ENCODE measurements around the gene MEX3A.

Gene MEX3A

DNA sequence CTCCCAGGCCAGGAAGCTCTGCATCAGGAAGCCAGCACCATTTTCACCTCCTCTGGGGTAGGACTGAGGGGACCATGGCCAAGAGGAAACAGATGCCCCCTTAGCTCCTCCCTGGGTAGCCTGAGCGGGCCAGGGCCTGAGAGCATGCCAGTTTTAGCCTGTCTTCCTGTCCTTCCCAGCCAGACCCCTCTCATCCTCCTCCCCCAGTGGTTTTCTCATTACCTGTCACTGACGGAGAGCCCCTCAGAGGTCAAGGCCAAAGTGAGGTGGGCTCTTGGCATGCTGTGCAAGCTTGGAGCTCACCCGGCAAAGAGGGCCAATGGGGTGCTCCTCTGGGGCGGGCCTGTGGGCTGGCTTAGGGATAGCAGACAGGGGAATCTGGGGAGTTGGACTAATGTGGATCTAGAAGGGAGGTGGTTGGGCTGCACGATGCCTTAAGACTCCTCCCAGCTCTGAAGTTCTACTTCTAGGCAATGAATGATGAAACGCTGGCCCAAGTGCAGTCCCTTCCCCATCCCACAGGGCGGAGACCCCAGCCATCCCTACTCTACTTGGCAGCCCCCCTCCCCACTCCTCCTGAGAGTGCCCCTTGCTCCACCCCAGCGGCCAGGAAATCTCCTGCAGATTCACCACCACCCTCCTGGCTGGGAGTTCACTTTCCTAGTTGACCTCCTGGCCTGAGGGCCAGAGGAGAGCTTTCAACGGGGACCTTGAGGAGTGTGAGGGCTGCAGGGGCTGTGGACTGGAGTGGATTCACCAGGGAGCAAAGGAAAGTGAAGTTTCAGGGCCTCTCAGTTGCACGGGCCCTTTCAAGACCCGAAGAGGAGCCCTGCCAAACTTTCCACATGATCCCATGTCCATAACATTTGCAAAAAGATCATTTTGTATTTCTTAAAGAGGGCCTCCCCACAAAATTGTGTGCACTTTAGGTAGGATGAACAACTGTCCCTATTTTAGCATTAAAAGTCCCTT, 22.9 kb upstream of the MEX3A start:
- TF ChIP-seq, protein P1, sequence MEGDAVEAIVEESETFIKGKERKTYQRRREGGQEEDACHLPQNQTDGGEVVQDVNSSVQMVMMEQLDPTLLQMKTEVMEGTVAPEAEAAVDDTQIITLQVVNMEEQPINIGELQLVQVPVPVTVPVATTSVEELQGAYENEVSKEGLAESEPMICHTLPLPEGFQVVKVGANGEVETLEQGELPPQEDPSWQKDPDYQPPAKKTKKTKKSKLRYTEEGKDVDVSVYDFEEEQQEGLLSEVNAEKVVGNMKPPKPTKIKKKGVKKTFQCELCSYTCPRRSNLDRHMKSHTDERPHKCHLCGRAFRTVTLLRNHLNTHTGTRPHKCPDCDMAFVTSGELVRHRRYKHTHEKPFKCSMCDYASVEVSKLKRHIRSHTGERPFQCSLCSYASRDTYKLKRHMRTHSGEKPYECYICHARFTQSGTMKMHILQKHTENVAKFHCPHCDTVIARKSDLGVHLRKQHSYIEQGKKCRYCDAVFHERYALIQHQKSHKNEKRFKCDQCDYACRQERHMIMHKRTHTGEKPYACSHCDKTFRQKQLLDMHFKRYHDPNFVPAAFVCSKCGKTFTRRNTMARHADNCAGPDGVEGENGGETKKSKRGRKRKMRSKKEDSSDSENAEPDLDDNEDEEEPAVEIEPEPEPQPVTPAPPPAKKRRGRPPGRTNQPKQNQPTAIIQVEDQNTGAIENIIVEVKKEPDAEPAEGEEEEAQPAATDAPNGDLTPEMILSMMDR (IDR thresholded peaks at IDR 0.05; ENCODE audit: low read depth, low read length, missing control alignments) = no peak
- no peak overlapping the region for H3K4me3 ChIP-seq (ENCODE audit: low read depth, low read length)
- DNase-seq (ENCODE audit: low read depth) = no peak
- in situ Hi-C loops (cut with HindIII; ENCODE audit: low sequenced_read_pairs) = no loop called here

DNA sequence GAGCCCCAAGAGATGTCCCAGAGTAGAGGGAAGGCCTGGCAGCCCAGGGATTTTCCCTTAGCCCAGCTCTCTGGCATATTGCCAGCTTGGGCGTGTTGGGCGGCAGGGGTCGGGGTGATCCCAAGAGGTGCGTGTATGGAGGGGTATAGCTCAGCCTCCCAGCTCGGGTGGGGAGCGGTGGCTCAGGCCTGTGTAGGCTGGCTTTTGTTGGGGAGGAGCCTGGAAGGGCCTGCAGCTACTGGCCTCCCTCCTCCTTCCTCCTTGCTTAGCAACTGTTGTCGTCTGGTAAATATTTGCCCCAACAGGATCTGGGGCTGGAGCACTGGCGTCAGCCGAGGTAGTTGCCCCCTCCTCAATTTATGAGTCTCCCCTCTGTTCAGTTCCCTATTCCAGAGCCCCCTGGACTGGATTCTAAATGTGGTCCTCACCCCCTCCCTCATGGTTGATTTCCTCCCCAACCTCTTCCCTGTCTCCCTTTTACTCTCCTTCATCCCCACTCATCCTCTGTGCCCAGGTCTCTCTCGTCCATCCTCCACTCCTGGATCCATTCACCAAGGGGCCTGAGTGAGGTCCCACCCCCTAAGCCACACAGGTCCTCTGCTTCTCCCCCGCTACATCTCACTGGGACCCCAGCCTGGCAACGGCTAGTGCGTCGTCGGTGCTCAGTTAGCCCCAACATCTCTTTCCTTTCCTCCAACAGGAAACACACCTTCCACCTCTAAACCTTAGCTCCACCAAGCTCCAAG, 22.0 kb upstream of the MEX3A start:
- in situ Hi-C loops (cut with HindIII; ENCODE audit: low sequenced_read_pairs) = no loop called here
- DNase-seq (ENCODE audit: low read depth) = no peak
- H3K4me3 ChIP-seq (ENCODE audit: low read depth, low read length) = no peak overlapping the region
- TF ChIP-seq, protein P1 (IDR thresholded peaks at IDR 0.05; ENCODE audit: low read depth, low read length, missing control alignments) = no peak

DNA sequence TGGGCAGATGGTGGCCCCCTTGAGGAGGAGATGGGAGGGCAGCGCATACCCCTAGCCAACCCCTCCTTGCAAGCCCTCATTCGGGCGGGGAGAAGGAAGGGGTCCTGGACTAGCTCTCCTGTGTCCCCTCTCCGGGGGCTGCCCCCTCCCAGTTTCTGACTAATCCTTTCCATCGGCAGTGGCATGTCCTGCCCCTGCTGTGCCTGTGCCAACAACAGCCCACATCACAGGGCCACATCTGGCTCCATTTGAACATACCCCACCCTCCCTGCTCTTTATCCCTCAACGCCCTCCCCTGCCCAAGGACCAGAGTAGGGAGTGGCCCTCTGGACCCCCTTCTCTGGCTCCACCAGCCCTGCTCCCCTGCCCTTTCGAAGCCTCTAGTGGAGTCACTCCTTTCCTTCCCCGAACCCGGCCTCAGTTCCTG, 21.3 kb upstream of the MEX3A start:
- in situ Hi-C loops (cut with HindIII; ENCODE audit: low sequenced_read_pairs) = no loop called here

DNA sequence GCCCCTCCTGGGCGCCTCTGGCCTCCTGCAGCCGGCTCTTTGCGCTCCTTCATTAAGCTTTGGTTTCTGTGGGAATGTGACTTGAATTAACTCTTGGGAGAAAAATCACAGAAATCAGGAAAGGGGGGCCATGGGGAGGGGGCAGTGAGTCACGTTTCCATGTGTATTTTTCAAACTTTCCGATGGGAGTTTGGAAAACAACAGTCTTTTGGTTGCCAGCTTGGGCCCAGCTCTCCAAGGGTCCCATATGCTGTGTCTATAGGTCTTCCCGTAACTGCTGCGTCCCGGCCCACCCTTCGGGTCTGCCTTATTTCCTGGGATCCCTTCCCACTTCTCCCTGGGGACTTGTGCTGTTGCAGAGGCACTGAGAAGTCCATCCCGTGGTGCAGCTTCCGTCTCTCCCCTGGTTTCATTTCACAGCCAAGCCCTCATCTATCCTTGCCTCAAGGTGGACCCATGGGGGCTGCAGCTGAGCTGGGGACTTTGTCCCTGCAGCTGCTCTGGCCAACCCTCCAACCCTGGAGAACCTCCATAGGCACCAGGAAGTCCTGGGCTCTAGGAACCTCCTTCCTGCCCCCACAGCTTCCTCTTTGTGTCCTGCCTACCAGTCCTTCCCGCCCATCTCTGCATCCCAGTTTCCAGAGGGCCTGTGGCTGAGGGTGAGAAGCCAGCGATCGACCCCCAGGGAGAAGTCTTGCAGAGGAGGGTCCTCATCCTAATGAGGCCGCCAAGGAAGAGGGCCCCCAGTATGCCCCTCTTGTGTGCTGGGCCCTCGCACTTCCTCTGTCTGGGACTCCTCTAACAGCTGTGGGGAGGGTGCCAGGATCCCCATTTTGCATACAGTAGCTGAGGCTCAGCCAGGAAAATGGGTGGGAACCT, 20.6 kb upstream of the MEX3A start:
- in situ Hi-C loops (cut with HindIII; ENCODE audit: low sequenced_read_pairs) = no loop called here
- H3K4me3 ChIP-seq (ENCODE audit: low read depth, low read length) = no peak overlapping the region
- TF ChIP-seq, protein P1 (IDR thresholded peaks at IDR 0.05; ENCODE audit: low read depth, low read length, missing control alignments) = no peak
- DNase-seq (ENCODE audit: low read depth) = no peak

More for the DNA sequence above, 21.3 kb upstream of the MEX3A start:
- H3K4me3 ChIP-seq (ENCODE audit: low read depth, low read length) = no peak overlapping the region
- no peak for DNase-seq (ENCODE audit: low read depth)
- TF ChIP-seq, protein P1 (IDR thresholded peaks at IDR 0.05; ENCODE audit: low read depth, low read length, missing control alignments) = no peak

DNA sequence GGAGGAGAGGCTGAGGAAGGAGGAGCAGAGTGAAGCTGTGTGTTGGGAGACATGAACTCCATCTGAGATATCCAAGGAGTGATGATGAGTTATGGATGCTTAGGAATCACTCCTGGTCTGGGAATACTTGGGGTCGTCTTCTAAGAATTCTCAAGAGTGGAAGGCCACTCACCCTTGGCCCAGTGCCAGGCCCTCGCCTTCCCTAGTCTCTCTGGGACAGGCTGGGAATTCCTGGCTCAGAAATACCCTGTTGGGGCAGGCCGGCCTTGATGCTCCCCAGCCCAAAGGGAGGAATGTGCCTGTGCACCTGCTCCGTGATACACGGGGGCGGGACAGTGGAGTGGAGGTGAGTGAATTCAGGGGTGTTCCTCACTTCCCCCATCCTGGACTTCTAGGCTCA, 19.6 kb upstream of the MEX3A start:
- DNase-seq (ENCODE audit: low read depth) = no peak
- no peak overlapping the region for H3K4me3 ChIP-seq (ENCODE audit: low read depth, low read length)
- in situ Hi-C loops (cut with HindIII; ENCODE audit: low sequenced_read_pairs) = no loop called here
- TF ChIP-seq, protein P1 (IDR thresholded peaks at IDR 0.05; ENCODE audit: low read depth, low read length, missing control alignments) = no peak
